KOPT-K1 (cell line): ENCODE data around the gene NANOS3.

Source experiments
- H3K27ac ChIP-seq: fragments of 200-600 bp; sonication (generic); 2 replicates; pipeline ENCODE4 v1.5.1; 2016; ENCODE audit warnings: antibody characterized with exemption, mild to moderate bottlenecking, low read depth, low read length; ENCODE audit not compliant: poor library complexity, severe bottlenecking
- H3K36me3 ChIP-seq: fragments of 200-600 bp; sonication (generic); 2 replicates; pipeline ENCODE4 v1.5.1; 2017; ENCODE audit warnings: antibody characterized with exemption, mild to moderate bottlenecking, low read length, moderate library complexity; ENCODE audit not compliant: insufficient read depth
- H3K9me3 ChIP-seq: fragments of 200-600 bp; sonication (generic); 2 replicates; pipeline ENCODE4 v1.5.1; 2017; ENCODE audit warnings: antibody characterized with exemption, low read length, mild to moderate bottlenecking; ENCODE audit not compliant: insufficient read depth, poor library complexity, severe bottlenecking

The NANOS3 gene

DNA sequence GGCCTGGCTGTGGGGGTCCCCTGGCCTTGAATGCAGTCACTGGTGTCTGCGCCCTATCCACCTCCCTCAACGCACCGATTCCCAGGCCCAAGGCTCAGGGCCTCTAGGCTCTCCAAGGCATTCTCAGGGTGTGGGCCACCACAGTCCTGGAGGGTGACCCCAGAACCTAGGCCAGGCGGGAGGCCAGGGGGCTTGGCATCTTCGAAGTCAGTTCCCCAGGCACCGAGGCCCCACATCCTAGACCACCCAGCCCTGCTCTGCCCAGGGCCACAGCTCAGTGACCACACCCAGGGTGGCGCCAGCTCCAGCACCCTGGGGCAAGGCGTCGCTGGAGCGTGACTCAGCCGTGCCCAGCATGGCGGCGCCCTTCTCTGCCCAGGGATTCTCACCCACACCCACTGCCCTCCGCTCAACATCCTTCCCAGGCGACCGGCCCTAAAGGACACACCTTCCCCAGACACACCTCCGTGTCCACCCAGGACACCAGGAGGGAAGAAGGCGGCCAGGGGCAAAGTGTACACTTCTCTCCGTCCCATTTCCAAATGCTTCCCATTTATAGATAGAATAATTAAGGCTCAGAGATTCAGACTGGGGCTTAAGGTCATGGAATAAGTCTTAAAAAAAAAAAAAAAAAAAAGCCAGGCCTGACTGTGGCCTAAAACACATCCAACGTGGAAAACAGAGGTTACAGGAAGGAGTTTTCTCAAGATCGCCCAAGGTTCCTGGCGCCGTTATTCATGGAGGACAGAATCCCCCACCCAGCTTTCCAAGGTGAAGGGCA is 36.4 kb upstream of the NANOS3 start:
- no peaks in the 10 kb centered on the region for H3K9me3 ChIP-seq
- no peak overlapping the region for H3K27ac ChIP-seq
- no peaks in the 10 kb centered on the region for H3K36me3 ChIP-seq

- no peaks in the 10 kb centered on the region for H3K36me3 ChIP-seq
- no peaks in the 10 kb centered on the region for H3K9me3 ChIP-seq
- no peak overlapping the region for H3K27ac ChIP-seq
Observed at GRCh38 chr19:13841086-13841961, 35.6 kb upstream of the NANOS3 start.

GRCh38 chr19:13841962-13842290 is 35.0 kb upstream of the NANOS3 start:
- Histone ChIP-seq H3K9me3 (no peaks in the 10 kb centered on the region), H3K36me3 (no peaks in the 10 kb centered on the region), H3K27ac (peak overlapping the region; percentile 54)

DNA sequence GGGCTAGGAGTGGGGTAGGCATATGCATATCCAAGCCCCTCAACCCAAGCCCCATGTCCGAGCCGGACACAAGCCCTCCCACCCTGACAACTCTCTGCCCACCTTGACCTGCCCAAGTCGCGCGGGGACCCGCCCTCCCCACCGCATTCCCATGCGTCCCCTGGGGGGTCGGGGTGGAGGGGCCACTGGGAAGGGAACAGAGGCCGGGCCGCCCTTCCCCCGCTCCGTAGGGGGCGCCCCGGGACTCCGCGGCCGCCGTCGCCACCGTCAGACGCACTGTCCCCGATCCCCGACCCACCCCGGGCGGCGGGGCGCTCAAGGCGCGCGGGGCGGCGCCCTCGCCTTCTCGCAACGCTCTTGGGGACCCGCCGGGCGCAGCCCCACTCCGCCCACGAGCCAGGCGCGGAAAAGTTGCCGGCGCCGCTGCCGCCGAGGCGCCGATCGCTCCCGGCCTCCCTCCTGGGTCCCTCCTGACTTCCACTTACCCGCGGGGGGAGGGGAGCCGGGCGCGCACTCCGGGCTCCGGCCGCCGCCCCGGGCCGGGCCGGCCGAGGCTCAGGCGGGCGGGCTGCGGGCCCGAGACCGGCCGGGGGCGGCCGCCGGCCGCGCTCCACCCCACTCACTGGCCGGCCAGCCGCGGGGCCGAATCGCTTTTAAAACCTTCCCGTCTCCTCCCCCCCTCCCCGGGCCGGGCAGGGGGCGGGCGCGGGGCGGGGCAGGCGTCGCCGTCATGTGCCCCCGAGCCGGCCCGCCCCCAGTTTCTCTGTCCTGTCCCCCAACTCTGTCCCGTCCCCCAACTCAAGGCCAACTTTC is 34.4 kb upstream of the NANOS3 start:
- Histone ChIP-seq H3K27ac (peak overlapping the region; percentile 54), H3K36me3 (no peaks in the 10 kb centered on the region), H3K9me3 (no peaks in the 10 kb centered on the region)

GRCh38 chr19:13843104-13843921 is 33.6 kb upstream of the NANOS3 start:
- peak overlapping the region; percentile 54 for H3K27ac ChIP-seq
- H3K36me3 ChIP-seq = no peaks in the 10 kb centered on the region
- H3K9me3 ChIP-seq = no peaks in the 10 kb centered on the region

DNA sequence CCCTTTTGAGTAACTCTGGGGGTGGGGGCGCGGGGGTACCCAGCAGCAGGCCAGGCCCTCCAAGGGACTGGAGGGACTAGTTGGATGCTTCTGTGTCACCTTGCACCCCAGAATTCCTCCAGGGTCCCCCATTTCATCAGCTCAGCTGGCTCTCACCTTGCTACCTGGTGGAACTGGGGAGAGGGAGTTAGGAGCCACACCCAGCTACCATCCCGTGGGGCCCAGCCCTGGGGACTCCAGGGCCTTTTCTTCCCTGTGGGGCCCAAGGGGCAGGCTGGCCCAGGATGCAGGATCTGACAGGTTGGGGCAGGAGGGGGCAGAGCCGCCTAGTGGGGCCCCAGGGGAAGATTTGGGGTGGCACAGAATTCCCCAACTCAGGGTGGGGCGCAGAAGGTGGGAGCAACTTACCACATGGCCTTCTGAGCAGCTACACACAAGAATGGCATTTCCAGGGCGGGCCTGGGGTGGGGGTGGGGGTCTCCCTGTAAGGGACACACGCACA is 32.8 kb upstream of the NANOS3 start:
- H3K27ac ChIP-seq = no peak overlapping the region
- H3K36me3 ChIP-seq = no peaks in the 10 kb centered on the region
- no peaks in the 10 kb centered on the region for H3K9me3 ChIP-seq

- Histone ChIP-seq H3K9me3 (no peaks in the 10 kb centered on the region), H3K36me3 (no peaks in the 10 kb centered on the region), H3K27ac (peak overlapping the region; percentile 77)
Observed at GRCh38 chr19:13846557-13847406, 30.2 kb upstream of the NANOS3 start.

DNA sequence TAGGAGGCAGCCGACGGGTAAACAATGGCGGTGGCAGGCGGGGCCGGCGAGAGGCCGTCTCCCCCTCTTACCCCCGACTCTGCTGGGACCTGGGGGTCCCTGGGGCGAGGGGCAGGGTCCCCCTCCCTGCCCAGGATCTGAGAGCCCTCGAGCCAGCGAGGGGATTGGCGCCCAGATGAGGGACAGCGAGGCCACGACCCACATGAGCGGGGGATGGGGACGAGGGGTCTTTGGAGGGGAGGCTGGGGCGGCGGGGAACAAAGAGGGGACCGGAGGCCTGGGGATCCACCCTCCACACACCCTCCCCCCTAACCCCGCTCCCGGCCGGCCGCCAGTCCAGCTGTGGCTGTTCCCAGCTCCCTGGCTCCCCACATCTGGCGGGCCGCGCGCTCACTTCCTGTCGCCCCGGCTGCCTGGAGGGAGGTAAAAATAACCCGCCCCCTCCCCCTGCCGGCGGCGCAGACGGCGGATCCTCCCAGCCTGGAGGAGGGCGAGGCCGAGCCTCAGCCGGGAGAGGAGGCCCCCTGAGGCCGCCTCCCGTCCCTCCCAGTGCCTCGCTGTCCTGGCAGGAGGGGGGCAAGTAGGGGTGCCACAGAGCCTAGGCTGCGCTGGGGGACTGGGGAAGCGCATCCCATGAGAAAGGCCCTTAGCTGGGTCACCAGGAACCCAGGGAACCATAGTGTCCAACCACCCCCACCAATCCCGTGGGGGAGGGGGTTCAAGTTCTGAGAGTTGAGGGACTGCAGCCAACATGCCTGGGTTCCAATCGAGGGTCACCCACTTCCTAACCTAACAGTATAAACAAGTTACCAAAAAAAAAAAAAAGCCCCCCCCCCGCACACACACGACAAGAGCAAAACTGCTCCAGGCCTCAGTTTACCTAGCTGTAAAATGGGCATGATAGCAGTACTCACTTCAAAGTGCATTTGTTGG is 29.3 kb upstream of the NANOS3 start:
- no peaks in the 10 kb centered on the region for H3K9me3 ChIP-seq
- H3K27ac ChIP-seq = peak overlapping the region; percentile 77
- H3K36me3 ChIP-seq = no peaks in the 10 kb centered on the region

DNA sequence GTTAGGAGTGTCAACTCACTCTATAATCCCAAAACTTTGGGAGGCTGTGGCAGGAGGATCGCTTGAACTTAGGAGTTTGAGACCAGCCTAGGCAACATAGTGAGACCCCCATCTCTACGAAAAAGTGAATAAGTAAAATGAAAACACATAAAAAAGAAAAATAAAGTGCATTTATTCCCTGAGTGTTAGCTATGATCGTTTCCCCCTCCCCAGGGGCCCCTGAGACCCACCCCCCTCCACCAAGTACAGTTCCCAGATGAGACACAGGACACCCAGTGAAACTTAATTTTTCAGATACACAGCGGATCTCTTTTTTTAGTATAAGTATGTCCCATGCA is 28.6 kb upstream of the NANOS3 start:
- no peaks in the 10 kb centered on the region for H3K9me3 ChIP-seq
- no peaks in the 10 kb centered on the region for H3K36me3 ChIP-seq
- H3K27ac ChIP-seq = peak overlapping the region; percentile 77

DNA sequence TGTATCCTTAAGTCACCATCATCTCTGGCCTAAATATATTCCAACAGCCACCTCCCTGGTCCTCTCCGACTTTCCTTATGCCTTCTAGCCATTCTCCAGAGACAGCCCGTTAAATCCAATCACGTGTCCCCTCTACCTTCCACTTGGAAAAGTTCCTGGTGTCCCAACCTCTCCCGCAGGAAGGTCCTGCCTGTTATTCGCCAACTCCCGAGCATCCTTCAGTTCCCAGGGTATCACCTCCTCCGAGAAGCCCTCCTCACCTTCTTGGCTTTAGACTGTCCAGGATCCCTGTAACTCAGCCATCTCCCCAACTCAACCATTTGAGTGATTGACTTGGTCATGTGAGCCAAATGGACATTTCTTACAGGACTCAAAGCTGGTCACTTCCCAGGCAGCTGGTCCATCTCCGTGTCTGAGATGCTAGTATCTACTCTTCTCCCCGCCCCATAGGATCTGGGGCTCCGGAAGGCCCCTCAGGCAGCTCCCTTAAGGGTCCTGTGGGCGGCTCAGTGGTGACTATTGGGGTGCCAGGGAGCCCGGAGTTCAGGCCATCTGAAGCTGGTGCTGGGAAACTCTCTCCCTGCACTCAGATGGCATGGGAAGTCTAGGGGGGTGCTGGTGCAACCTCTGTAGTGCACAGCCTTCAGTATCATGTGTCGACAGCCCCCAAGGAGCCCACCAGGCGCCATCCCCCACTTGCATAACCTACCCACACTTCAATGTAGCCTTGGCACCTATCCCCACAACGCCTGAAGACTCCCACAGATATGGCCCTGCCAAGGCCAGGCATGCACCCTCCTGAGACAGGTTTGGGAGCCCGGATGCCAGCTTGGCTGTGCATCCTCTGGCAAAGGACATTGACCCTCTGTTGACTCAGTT is 27.9 kb upstream of the NANOS3 start:
- H3K27ac ChIP-seq = no peak overlapping the region
- no peaks in the 10 kb centered on the region for H3K36me3 ChIP-seq
- H3K9me3 ChIP-seq = no peaks in the 10 kb centered on the region

GRCh38 chr19:13849991-13850909 is 26.7 kb upstream of the NANOS3 start:
- Histone ChIP-seq H3K27ac (no peak overlapping the region), H3K36me3 (no peaks in the 10 kb centered on the region), H3K9me3 (no peaks in the 10 kb centered on the region)
